Measurements from ENCODE around the gene CTBP1.

The CTBP1 gene

GRCh38 chr4:1271686-1272085 is 22.8 kb upstream of the CTBP1 start:
- CTCF ChIA-PET = no interaction called here
- DNase-seq (ENCODE audit: extremely low spot score) = no peak
- POLR2A ChIA-PET = no interaction called here
- no peak for TF ChIP-seq CTCF (IDR thresholded peaks at IDR 0.05; ENCODE audit: control extremely low read depth, extremely low read depth, low read depth, missing control alignments)

GRCh38 chr4:1269209-1269608 is 20.3 kb upstream of the CTBP1 start:
- ChIA-PET POLR2A (no interaction called here), CTCF (interaction anchor here (1.0 to 7.1 kb wide), 15 partner anchors 8 to 139 kb away, joined by 3 to 58 read pairs (median 12); partner anchors contain the start of genes CTBP1 and MAEA)
- DNase-seq (ENCODE audit: extremely low spot score) = no peak
- no peak for TF ChIP-seq CTCF (IDR thresholded peaks at IDR 0.05; ENCODE audit: control extremely low read depth, extremely low read depth, low read depth, missing control alignments)

- POLR2A ChIA-PET = no interaction called here
- CTCF ChIA-PET = interaction anchor here (1.0 to 7.1 kb wide), 22 partner anchors 10 to 280 kb away, joined by 3 to 58 read pairs (median 8); partner anchors contain the start of genes CTBP1, IDUA, MAEA and UVSSA
- DNase-seq (ENCODE audit: extremely low spot score) = no peak
- TF ChIP-seq CTCF (IDR thresholded peaks at IDR 0.05; ENCODE audit: control extremely low read depth, extremely low read depth, low read depth, missing control alignments) = no peak
These were observed 18.2 kb upstream of the CTBP1 start for GRCh38 chr4:1266881-1267763.

GRCh38 chr4:1265351-1265750 is 16.4 kb upstream of the CTBP1 start:
- POLR2A ChIA-PET = no interaction called here
- CTCF ChIA-PET = interaction anchor here (1.0 to 7.1 kb wide), 4 partner anchors 13 to 135 kb away, joined by 3 to 58 read pairs (median 24); partner anchors contain the start of gene CTBP1
- no peak for DNase-seq (ENCODE audit: extremely low spot score)
- no peak for TF ChIP-seq CTCF (IDR thresholded peaks at IDR 0.05; ENCODE audit: control extremely low read depth, extremely low read depth, low read depth, missing control alignments)

- ChIA-PET CTCF (interaction anchor here (0.9 to 7.1 kb wide), 5 partner anchors 13 to 135 kb away, joined by 3 to 58 read pairs (median 4); partner anchors contain the start of gene CTBP1), POLR2A (no interaction called here)
- TF ChIP-seq CTCF (IDR thresholded peaks at IDR 0.05; ENCODE audit: control extremely low read depth, extremely low read depth, low read depth, missing control alignments) = no peak
- no peak for DNase-seq (ENCODE audit: extremely low spot score)
These were observed 16.0 kb upstream of the CTBP1 start for GRCh38 chr4:1264942-1265341.

GRCh38 chr4:1261107-1261928 is 12.4 kb upstream of the CTBP1 start:
- DNase-seq (ENCODE audit: extremely low spot score) = no peak
- no peak for TF ChIP-seq CTCF (IDR thresholded peaks at IDR 0.05; ENCODE audit: control extremely low read depth, extremely low read depth, low read depth, missing control alignments)
- CTCF ChIA-PET = interaction anchor here (1.0 kb wide), 1 partner anchor 94 kb away, joined by 3 read pairs; no protein-coding TSS in a partner anchor
- POLR2A ChIA-PET = no interaction called here

Data from GM10248 (cell line).